Kidney tubule cell (primary cell): Measurements from ENCODE around the gene TRIM52.
A peak's percentile ranks its signal among the peaks of the same experiment; 100 is the strongest.

ENCODE experiments used
- DNase-seq: peaks from one replicate; pipeline ENCODE4 v3.0.0-alpha.2; 2018; ENCODE audit warnings: low spot score

TRIM52 gene

GRCh38 chr5:181258576-181258975 lies 2.4 kb downstream of the TRIM52 start:
- no peak for DNase-seq

DNA sequence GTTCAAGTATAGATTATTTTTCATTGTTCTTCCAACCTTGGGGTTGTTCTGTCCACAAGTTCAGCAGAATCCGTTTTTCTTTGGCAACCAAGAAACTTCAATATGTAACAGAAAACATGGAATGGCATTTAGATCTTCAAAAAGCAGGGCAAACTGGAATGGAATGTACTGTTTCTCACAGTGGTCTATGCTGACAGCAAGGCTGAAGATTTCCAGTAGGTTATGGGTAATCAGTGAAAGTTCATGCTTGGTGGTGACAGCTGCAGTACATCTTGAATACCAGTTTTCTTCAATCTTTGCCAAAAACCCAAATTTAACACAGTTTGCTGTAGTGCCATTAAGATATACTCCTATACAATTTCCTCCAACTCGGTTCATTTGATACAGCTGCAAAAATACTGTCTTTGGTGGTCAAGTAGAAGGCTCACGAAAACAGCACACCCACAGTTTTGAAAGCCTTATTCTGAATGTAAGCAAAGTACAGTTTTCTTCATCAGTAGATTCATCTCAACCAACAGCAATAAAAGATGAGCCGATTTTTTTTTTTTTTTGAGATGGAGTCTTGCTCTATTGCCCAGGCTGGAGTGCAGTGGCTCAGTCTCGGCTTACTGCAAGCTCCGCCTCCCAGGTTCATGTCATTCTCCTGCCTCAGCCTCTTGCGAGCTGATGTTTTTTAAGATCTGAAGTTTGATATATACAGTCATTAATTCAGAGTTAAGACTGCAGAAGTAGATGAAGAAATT lies 4.9 kb downstream of the TRIM52 start:
- DNase-seq, result no peak

GRCh38 chr5:181255276-181255675 lies 5.7 kb downstream of the TRIM52 start:
- no peak for DNase-seq

GRCh38 chr5:181248277-181248676 lies 12.7 kb downstream of the TRIM52 start:
- no peak for DNase-seq

DNA sequence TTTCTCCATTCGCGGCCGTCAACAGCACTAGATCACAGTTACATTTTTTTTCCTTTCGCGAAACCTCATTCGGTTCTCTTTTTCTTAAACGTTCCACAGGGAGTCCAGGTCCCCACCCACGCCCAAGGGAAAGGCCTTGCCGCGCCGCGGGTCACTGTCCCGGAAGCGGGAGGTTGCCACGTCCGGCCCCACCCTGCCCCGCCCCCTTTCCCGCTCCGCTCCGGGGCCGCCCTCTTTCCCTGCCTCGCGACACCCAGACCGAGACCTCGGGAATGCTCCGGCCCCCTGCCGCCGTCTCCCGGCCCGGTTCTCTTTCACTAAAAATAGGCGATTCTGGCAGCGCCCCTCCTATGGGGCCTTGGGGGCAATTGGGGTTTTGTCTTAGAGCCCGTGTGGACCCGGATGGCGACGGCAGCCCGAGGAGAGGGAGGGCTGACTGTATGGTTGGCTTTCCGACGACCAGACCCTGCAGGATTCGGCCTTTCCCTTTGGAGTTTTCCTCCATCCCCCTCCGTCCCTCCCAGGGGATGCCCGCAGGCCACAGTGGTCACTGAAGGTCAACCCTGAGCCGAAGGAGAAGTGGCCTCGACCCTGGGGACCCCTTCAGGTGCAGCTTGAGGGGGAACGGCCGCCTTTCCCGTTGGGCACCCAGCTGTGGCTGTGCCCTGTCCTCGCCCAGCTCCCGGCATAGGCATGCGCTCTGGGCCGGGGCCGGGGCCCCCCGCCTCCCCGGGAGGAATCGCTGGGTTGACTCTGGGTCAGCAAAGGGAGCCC lies 14.5 kb downstream of the TRIM52 start:
- peak; percentile 90 for DNase-seq

GRCh38 chr5:181245427-181246275 lies 15.3 kb downstream of the TRIM52 start:
- peak; percentile 18 for DNase-seq

GRCh38 chr5:181243564-181244343 lies 17.2 kb downstream of the TRIM52 start, which contains the start of gene RACK1:
Gene RACK1 (minus strand): TSS chr5:181243906. CDS start chr5:181243800, 106 bp downstream.
- DNase-seq, result peak; percentile 93

GRCh38 chr5:181243018-181243563 lies 17.9 kb downstream of the TRIM52 start:
- peak; percentile 20 for DNase-seq

DNA sequence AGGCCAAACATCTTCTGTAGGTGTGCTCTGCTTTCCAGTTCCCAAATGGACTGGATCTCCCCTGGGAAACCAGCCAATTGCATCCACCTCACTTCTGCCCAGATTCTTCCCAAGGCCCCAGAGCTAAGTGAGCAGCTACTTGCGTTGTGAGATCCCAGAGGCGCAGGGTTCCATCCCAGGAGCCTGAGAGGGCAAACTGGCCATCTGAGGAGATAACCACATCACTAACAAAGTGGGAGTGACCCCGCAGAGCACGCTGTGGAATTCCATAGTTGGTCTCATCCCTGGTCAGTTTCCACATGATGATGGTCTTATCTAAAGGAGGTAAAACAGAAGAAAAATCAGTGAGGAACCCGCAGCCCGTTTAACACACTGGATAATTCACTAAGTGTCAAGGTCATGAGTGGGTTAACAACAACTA lies 18.9 kb downstream of the TRIM52 start:
- DNase-seq, result peak; percentile 16

GRCh38 chr5:181241393-181241975 lies 19.5 kb downstream of the TRIM52 start:
- peak; percentile 87 for DNase-seq

- DNase-seq, result no peak
Measured at GRCh38 chr5:181239062-181239663, 21.8 kb downstream of the TRIM52 start.

- no peak for DNase-seq
Measured at GRCh38 chr5:181237729-181238385, 23.1 kb downstream of the TRIM52 start.

GRCh38 chr5:181236954-181237641 lies 23.8 kb downstream of the TRIM52 start:
- no peak for DNase-seq

DNA sequence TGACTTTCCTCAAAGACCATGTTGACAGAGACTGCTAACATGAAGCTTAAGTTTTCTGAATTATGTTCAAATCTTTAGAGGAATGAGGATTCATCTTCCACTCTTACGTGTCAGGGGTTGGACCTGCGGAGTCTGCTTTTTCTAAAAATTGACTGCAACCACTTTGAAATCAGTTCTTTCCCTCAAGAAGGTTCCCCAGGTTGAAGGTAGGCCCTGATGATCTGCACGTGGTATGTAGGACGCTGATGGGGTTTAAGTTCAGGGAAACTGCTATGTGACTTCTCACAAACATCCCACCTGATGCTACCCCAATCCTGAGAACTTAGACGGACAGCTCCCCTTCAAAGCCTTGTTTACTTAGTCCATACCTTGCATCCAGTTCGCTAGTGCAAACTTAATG lies 24.5 kb downstream of the TRIM52 start:
- DNase-seq, result no peak

DNA sequence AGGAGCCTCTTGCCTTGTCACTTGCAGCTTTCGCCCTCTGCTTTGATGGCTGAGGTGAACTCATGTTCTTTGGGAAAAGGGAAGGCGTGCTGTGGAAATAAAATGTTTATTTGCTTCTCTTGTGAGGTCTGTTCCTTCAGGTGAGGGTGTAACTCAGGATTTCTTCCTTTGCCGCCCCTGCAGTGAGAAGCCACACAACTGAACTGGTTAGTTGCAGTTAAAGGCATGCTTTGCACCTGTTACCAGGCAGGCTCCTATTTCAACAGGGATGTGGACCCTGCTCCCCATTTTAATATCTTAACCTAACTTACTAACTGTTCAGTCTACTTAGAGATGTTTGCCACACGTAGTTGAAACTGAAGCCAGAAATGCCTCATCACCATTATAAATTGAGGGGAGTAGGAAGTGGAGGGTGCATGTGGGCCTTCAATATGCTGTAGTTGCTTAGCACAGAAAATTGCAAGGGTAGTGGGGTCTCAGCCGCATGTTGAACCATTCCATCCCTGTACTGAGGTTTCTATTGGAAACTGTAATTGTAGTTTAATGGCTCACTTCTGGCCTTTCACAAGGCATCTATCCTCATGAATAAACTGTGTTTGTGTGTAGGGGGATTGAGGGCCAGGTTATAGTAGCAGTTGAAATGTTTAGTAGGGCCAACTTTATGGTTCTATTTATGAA lies 25.1 kb downstream of the TRIM52 start:
- no peak for DNase-seq

GRCh38 chr5:181235323-181235688 lies 25.6 kb downstream of the TRIM52 start:
- no peak for DNase-seq

GRCh38 chr5:181234455-181235306 lies 26.3 kb downstream of the TRIM52 start:
- DNase-seq, result no peak
